ENCODE data around the gene MRPS25.

DNA sequence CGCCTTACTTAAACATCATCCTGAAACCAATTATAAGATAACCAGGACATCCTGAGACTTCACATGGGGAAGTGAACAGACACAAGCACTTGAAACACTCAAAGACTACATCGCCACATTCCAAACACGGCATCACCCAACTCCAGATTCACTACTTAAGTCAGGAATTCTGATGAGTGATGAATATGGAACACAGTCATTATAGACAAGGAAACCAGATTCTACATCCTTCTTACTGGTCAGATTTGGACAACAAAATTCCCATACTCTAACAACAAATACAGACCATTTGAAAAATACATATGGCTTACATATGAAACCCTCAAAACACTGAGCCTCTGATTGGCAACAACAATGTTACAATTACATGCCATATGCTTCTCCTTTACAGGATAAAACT lies 46.9 kb upstream of the MRPS25 start:
- TF ChIP-seq, protein P1, sequence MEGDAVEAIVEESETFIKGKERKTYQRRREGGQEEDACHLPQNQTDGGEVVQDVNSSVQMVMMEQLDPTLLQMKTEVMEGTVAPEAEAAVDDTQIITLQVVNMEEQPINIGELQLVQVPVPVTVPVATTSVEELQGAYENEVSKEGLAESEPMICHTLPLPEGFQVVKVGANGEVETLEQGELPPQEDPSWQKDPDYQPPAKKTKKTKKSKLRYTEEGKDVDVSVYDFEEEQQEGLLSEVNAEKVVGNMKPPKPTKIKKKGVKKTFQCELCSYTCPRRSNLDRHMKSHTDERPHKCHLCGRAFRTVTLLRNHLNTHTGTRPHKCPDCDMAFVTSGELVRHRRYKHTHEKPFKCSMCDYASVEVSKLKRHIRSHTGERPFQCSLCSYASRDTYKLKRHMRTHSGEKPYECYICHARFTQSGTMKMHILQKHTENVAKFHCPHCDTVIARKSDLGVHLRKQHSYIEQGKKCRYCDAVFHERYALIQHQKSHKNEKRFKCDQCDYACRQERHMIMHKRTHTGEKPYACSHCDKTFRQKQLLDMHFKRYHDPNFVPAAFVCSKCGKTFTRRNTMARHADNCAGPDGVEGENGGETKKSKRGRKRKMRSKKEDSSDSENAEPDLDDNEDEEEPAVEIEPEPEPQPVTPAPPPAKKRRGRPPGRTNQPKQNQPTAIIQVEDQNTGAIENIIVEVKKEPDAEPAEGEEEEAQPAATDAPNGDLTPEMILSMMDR (conservative IDR thresholded peaks at IDR 0.05): no peak
- TF ChIP-seq ZFX (IDR thresholded peaks at IDR 0.05): no peak

All from C4-2B (cell line).